DMS 273 treated with DMSO at 0.1 percent for 48 hours (cell line): ENCODE measurements around the gene JUN.
"Not testable (repeated sequence)": the region's sequence is repeated elsewhere in the genome, so short reads cannot be mapped to it uniquely, and the experiment has no call there.

Experiments used
- DNase-seq: peaks from one replicate; lab custom pipeline; 2025; lab: John Stamatoyannopoulos, UW

The JUN gene

DNA sequence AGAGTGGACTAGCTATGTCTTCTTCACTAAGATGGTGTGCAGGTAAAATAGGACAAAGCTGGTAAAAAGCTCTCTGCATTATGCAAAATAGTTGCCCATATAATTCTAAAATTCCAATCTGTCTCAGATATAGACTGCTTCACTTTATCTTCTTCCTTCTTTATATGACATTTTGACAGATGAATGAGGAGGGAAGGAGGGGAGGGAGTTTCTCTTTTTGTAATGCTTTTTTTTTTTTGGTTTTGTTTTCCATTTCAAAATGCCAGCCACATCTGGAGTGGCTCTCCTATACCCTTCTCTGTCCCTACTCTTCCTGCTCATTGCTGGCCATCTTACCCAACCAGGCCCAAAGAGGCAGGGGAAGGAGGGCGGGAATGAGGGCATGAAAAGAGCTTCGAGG, 24.2 kb upstream of the JUN start:
- DNase-seq, result no peak

DNA sequence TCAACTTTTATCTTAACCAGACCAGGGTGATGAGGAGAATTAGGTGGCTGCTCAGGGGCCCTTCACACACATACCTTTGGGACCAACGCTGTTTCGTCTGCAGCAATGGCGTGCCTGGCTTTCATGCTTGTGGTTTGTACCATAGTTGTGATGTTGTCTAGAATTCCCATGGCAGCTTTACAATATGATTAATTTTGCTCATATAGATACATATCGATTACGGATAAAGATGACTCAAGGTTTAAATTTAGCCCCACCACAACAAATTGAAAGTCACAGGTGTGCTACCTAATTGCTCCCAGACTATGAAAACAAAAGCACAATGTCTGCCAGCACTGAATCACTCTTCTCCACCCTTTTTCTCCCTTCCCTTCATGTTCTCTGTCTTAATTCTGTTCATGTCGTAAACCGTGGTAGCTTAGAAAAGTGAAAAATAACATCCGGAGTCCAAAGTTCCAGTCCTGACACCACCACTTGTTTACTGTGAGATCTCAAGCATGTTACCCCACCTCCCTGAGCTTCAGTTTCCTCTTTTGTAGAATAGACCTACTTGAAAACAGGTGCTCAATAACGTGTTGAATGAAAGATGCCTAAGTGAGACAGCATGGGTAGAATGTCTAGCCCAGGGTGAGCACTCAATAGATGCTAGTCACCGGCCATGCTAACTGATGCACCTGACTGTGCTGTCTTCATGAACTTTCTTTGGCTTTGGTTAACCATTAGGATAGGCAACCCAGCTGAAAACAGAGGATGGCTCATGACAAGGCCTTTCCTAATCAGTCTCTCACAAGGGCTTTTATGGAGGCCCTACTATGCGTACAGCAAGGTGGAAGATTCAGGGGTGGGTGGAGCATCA, 22.1 kb upstream of the JUN start:
- DNase-seq, result no peak

DNA sequence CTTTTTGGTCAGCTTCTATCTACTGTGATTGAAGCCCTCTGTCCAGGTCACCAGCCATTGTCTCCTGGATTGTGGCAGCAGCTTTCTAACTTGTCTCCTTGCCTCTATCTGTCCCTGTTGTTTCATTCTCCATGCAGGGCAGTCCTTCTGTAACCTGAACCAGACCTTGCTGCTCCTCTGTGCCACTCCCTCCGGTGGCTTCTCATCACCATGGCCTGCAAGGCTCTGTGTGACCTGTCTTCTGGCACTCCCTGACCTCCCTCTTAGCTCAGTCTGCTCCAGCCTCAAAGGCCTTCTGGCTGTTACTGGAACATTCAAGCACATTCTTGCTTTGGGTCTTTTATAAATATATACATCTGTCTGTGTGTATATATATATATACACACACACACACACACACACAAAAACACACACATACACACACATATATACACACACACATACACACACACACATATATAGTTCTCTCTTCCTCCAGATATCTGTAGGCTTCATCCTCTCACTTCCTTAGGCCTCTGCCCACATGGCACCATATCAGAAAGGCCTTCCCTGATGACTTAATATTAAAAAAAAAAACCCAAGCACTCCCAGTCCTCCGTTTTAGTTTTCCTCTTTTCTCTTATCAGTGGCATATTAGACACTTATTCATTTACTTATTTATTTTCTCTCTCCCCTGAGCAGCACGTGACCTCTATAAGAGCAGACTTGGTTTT, 21.2 kb upstream of the JUN start:
- no peak for DNase-seq

DNA sequence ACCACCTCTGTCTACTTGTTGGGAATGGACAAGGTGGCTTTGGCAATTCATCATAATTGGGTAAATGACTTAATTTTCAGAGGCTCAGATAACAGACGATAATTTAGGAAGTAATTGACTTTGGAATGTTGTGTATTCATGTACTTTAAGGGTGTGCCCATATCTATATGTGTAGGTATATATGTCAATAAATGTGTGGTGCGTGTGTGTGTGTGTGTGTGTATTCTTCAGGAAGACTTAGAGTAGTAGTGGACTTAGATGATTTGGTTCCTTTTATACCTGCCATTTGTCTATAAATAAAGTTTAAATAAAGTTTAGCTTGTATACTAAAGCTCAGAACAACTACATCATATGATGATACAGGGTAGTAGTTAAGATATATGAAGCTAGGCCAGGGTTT, 20.0 kb upstream of the JUN start:
- DNase-seq, result no peak

DNA sequence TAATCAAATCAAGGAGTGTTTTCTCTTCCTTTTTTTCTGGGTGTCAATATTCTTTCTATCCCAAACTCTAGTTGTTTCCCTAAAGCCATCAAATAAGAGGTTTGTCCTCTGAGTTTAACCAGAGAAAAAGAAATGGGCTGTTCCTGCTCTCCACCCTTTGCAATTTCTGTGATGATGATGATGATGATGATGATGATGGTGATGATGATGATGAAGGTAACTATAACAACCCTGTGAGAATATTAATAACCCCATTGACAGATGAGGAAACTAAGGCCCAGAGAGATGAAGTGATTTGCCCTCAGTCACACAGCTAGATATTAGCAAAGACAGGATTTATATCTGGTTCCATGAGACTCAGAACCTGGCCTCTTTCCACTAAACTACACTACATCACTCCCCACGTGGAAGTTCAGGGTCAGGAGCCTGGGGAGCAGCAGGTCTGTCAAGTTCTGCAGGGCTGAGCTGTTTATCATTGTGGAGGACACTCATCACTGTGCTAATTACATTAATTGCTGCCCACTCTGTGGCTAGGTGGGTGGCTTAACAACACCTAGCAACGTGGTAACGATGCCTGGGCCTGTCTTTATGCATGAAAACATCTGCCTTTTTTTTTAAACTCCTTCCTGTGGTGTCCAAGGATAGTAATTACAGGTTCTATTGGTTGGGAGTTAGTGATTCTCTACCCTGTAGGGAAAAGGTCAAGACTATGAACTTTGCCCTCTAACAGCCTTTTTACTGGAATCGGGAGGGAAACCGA, 19.0 kb upstream of the JUN start:
- no peak for DNase-seq

DNA sequence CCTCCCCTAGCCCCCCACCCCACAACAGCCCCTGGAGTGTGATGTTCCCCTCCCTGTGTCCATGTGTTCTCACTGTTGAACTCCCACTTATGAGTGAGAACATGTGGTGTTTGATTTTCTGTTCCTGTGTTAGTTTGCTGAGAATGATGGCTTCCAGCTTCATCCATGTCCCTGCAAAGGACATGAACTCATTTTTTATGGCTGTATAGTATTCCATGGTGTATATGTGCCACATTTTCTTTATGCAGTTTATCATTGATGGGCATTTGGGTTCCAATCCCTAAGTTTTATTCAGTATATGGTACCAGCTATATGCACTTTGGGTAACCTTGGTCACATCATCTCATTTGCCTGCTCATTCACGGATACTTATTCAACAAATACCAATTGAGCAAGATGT, 17.4 kb upstream of the JUN start:
- DNase-seq, result not testable (repeated sequence)

DNA sequence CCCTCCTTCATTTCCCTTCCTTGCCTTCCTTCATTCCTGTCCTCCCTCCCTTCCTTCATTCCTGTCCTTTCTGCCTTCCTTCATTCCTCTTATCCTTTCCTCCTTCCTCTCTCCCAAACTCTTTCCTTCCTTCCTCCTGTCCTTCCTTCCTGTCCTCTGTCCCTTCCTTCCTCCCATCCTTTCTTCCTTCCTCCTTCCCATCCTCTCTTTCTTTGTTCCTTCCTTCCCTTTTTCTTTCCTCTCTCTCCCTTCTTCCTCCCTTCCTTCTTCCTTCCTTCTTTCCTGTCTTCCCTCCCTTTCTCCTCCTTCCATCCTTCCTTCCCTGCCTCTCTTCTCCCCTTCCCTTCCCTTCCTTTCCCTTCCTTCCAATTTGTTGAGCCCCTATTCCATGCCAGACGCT, 15.8 kb upstream of the JUN start:
- DNase-seq, result no peak

DNA sequence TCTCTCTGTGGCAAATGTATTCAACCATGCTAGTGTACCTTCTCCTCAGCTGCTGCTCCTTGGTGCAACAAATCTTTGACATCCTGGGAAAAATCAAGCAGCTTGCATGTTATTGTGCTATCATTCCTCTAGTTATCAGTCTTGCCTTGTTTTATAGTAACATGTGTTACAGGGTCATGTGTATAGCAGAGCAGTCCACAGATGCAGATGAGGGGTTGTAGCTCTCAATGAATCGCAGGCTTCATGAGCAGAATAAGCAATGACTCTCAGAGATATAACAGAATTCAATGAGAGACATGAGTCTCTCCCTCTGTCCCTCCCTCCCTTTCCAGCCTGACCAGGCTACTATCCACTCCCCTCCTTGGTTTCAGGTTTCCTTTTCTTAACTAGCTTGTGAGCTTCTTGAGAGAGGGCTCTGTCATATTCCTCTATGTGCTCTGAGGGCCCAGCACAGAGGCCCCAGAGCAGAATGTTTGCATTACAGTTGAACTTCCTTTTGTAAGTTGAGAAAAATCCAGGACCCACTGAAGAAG, 15.1 kb upstream of the JUN start:
- DNase-seq, result no peak

DNA sequence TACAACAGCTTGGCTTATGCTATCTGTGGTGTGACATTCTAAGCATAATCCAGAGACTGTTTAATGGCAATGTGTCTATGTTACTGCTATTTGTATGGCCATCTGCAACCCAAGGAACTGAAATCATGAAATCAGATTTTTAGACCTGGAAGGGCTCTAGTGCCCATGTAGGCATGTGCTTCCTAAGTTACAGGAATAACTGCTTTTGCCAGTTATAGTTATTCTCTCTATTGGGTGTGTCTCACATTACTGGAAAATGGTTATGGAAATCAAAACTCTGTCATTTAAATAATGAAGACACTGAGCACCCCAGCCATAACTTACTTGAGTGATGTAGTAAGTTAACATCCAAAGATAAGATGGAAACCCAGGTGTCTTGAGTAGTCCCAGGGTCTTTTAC, 12.6 kb upstream of the JUN start:
- DNase-seq, result no peak

DNA sequence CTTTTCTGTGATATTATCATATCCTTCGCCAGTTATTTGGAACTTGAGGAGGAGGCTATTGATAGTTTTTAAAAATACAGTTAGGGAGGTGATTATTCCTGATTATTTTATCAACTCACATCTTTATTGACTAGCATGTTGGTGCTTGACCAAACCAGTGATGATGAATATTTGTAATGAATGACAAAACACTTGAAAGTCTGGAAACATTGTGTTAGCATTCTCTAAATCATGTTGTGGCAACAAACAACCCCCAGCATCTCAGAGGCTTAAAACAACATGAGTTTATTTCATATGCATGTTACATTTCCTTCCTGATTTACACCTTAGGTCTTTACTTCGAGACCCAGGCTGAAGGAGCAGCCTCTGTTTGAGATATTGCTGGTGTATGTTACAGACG, 10.7 kb upstream of the JUN start:
- DNase-seq, result no peak

DNA sequence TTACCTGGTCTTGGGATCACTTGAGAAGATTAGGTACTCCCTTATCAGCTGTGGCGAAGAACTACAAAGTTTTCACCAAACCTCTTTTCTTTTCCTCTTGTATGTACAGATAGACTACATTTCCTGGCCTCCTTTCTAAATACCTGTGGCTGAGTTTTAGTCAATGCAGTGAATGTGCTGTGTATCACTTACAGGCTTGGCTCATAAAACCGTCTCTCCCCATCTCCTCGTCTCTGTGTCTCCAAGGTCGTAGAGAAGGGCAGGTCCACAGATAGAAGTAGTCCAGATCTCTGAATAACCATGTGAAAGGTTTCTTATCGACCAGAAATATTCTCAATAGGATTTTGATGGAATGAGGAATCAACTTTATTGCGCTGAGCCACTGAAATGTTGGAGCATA, 9.0 kb upstream of the JUN start:
- no peak for DNase-seq

DNA sequence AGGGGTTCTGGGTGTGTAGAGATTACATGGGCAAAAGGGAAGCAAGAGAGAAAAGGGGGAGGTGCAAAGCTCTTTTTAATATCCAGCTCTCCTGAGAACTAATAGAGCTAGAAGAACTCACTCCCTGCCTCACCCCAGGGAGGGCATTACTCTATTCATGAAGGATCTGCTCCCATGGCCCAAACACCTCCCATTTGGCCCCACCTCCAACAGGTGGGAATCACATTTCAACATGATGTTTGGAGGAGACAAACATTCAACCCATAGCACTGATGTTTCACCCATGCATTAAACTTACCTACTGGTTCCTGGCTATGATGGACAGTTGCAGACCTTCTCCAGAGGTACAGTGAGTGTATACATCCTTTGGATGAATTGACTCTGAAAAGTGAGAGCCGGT, 7.3 kb upstream of the JUN start:
- no peak for DNase-seq

DNA sequence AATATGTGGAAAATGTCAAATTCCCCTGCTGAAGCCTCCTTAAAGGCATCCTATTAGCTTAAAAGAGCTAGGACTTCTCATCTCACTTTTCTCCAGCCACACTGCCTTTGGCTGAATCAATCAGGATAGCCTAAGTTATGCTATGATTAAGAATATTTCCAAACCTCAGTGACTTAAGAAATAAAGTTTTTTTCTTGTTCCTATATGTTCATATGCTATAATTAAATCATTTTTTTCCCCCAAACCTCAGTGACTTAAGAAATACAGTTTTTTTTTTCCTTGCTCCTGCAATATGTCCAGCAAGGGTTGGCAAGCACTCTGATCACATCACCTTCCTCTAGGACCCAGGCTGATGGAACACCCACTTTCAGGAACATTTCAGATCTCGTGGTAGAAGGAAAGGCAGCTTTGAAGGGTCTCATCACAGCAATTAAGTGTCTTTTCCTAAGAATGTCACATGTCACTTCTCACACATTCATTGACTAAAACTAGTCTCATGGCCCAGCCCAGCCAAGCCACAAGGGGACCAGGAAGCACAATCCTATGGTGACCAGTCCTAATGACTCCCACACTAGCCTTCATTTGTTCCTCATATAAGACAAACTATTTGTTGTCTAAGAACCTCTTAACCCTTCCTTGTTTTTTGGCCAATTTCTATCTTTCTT, 6.3 kb upstream of the JUN start:
- DNase-seq, result no peak

DNA sequence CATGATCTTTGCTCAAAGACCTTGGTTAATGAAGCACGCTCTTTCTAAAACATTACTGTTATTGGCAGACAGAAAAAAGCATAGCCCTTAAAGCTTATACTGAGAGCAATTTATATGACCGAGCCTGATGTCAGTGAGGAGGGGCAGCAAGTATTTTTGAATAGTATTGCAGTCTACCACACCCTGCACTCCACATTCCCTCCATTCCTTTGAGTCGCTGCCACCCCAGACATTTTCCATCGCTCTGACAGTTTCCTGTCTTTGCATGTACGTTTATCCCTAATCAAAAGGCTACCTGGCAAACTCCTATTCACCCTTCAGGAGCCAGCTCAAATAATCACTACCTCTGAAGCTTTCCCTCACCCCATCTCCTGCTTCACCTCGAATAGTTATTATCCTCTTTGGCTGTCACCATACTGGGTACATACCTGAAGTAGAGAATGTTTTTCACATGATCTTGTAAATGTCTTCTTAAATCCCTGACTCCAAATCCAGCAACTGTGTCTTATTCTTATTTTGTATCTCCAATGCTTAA, 5.5 kb upstream of the JUN start:
- DNase-seq, result no peak

DNA sequence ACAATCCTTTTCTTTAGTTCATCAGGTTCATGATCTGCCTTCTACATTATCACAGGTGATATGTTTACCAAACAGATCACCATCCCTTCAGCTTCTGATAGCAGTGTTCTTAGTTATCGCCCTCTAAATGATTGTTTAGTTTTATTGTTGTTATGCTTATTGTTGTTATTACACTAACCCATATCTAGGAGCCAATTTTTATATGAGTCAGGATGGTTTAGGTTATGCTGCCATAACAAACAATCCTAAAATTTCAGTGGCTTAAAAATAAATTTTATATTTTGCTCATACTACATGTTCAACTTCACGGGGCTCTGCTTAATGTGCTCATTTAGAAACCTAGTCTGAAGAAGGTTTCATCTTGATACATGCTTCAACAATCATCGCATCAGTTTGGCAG, 4.4 kb upstream of the JUN start:
- no peak for DNase-seq

DNA sequence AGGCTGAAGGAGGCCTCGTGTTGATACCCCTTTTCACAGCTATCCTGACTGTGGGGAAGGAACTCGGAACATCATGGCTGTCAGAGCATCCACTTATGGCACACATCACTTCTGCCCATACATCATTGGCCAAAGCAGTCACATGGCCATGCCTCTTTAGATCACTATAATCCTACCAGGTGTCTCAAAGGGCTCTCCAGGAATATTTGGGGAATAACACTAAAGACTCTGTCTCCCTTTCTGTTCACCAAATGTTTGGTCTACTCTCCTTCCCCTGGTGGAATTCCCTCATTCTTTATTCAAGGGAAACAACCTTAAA, 3.0 kb upstream of the JUN start:
- DNase-seq, result no peak

DNA sequence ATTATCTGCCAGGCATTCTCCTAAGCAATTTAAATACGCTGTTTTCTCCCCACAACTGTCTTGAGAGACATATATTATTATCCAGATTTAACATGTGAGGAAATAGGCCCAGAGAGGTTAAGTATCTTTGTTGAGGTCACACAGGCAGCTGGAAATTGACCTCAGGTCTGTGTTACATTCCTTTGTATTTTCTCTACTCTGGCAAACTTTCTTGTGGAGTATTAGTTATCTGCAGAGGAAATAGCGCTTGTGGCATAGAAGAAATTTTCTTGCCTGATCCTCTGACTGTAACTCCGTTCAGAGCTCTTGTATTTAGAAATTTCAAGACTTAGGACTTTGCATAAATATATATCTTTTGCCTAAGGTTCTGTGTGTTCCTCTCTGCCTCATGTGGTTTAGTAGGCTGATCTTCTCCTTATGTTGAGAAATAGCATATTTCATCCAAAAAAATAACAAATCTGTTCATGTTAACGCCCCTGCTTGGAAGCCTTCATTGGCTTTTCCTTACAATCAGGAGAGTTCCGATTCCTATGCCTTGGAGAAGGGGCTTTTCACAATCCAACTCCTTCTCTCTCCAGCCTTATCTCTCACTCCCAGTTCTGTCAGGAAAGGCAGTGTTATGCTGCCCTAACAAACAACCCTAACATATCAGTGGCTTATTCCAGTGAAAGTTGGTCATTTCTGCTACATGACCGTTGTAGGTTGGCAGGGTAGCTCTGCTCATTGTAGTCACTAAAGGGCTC, 2.5 kb upstream of the JUN start:
- DNase-seq, result no peak

DNA sequence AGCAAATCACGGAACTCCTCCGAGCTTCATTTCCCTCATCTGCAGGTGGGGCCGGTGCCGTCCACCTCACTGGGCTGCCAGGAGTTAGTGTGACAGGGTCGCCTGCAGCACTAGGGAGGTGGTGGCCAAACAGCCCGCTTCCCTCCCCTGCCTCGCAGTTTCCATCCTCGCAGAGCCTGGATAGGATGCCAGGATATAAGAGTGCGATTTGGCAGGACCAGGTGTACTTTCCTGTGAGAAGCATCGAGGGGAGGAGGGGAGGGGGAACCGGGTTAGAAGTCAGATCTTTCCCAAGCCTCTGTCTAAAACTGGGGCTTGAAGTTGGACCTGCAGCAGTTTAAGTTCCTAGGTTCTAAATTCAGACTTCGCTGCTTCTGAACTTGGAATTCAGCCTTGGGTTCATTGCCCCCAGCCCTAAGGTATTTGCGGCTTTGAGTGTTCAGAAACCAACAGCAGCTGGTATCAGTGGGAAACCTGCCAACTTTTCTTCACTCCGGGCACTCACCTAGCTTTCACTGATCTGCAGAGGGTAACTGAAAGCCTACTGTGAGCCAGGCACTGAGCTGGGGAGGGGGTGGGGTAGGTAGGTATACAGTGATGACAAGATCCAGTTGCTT, 1.7 kb upstream of the JUN start:
- peak; percentile 70 for DNase-seq

DNA sequence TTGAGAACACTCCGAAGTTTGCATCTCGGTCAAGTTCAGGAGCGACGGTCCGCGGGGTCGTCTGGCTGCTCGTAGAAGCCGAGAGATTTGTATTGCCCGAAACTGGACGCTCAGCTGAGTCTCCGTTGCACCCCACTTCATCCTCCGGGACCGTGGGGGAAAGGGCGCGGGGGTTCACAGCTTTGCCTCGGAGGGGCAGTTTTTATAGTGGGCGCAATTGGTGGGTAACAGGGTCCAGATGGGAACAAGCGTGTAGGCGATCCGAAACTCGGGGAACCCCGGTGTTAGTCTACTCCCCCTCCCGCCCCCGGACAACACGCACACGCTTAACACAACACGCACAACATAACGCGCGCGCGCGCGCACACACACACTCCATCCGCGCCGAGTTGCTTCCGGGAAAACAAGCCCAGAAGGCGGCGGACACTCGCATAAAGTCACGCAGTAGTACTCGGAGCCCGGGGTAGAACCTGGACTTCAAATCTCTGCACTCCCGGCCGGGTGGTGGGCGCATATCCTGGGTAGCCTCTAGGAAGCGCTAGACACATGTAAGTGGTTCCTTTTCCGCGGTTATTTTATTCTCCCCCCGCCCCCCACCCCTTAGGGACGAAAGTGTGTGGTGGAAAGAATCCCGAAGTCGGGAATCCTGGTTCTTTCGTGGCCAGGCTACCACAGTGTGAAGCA, 1.1 kb upstream of the JUN start:
- DNase-seq, result peak; percentile 83
